Sigmoid colon (tissue), 4 donors: ENCODE data around the gene GLIS1.

Experiments used
- POLR2AphosphoS5 ChIP-seq, 4 donors: sonication (generic); formaldehyde crosslinking; IDR thresholded peaks; one replicate each; pipeline ENCODE4 v1.6.1; 2017; ENCODE audit warnings: antibody characterized with exemption in 4 of 4
- TF ChIP-seq, protein P1 (sequence below), 4 experiments: fragments of 450-650 bp in 3 of 4; fragments of 200-600 bp in 1 of 4; IDR thresholded peaks; one replicate each; pipeline ENCODE4 v1.5.1; 2016 to 2019; ENCODE audit warnings: antibody characterized with exemption in 4 of 4, mild to moderate bottlenecking in 3 of 4, moderate library complexity in 2 of 4

GRCh38 chr1:53735681-53736080 is 3.3 kb downstream of the GLIS1 start:
- no peak for TF ChIP-seq POLR2AphosphoS5 (IDR thresholded peaks at IDR 0.05)
- TF ChIP-seq, protein P1, sequence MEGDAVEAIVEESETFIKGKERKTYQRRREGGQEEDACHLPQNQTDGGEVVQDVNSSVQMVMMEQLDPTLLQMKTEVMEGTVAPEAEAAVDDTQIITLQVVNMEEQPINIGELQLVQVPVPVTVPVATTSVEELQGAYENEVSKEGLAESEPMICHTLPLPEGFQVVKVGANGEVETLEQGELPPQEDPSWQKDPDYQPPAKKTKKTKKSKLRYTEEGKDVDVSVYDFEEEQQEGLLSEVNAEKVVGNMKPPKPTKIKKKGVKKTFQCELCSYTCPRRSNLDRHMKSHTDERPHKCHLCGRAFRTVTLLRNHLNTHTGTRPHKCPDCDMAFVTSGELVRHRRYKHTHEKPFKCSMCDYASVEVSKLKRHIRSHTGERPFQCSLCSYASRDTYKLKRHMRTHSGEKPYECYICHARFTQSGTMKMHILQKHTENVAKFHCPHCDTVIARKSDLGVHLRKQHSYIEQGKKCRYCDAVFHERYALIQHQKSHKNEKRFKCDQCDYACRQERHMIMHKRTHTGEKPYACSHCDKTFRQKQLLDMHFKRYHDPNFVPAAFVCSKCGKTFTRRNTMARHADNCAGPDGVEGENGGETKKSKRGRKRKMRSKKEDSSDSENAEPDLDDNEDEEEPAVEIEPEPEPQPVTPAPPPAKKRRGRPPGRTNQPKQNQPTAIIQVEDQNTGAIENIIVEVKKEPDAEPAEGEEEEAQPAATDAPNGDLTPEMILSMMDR (IDR thresholded peaks at IDR 0.05): no peak
